HUES64 (cell line): Measurements from ENCODE around the gene KISS1R.

Experiments
- H3K27ac ChIP-seq: 2 replicates; pipeline ENCODE4 v1.7.0; 2013; ENCODE audit warnings: low read depth, low read length, inconsistent platforms
- H3K27me3 ChIP-seq: 2 replicates; pipeline ENCODE4 v1.6.1; 2013; ENCODE audit warnings: mild to moderate bottlenecking, low read length; ENCODE audit not compliant: insufficient read depth
- H3K36me3 ChIP-seq: 2 replicates; pipeline ENCODE4 v1.6.1; 2013; ENCODE audit warnings: mild to moderate bottlenecking, low read length; ENCODE audit not compliant: insufficient read depth
- H3K4me1 ChIP-seq: 2 replicates; pipeline ENCODE4 v1.6.1; 2013; ENCODE audit warnings: mild to moderate bottlenecking, low read length, moderate library complexity; ENCODE audit not compliant: insufficient read depth
- H3K4me3 ChIP-seq: 2 replicates; pipeline ENCODE4 v1.5.1; 2013; ENCODE audit warnings: mild to moderate bottlenecking, low read length, moderate library complexity
- H3K9ac ChIP-seq: 2 replicates; pipeline ENCODE4 v1.6.1; 2013; ENCODE audit warnings: mild to moderate bottlenecking, low read depth, low read length
- H3K9me3 ChIP-seq: 2 replicates; pipeline ENCODE4 v1.6.1; 2013; ENCODE audit warnings: low read depth, low read length; ENCODE audit not compliant: insufficient read depth
- WGBS: fragments of 150-250, 120-280 bp; methylation state at CpG from one replicate; pipeline ENCODE4 v1.1.7; 2013; ENCODE audit warnings: missing lambda C conversion rate; 5-methylcytosine and 5-hydroxymethylcytosine counted together

The KISS1R gene

DNA sequence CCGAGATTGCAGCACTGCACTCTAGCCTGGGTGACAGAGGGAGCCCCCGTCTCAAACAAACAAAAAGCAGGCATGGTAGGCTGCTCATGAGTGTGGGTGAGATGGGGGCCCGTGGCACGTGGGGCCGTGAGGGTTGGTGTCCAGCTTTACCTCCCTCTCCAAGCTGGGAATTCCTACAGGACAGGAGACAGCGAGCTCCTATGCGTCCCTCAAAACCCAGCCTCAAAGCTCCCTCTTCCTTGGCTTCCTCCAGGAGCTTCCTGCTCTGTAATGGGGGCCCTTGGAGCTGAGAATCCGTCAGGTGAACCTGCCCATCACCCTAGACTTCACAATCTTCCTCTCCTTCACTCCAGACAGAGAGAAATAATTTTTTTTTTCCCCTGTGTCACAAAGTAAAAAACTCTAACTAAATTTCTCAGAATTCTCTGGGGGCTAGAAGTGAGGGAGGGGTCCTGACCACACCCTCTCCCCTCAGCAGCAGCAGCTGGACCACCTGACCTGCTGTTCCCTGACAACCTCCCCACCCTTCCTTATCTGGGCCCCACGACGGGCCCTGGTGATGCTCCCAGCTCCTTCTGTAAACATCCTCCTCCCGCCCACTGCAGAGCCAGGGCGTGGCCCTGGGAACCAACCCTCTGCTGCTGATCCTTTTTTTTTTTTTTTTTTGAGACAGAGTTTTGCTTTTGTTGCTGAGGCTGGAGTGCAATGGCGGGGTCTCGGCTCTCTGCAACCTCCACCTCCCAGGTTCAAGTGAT, 44.9 kb downstream of the KISS1R start:
- Histone ChIP-seq H3K4me3 (no peak overlapping the region), H3K9ac (no peak overlapping the region), H3K27ac (no peak overlapping the region), H3K4me1 (peaks cover 4% of the 10 kb centered on the region; the same call in 1 of the 2 replicates), H3K9me3 (no peaks in the 10 kb centered on the region), H3K27me3 (no peaks in the 10 kb centered on the region), H3K36me3 (peaks cover 45% of the 10 kb centered on the region)
- whole genome bisulfite sequencing = 80% methylated on average over 14 of the region's 14 CpGs

DNA sequence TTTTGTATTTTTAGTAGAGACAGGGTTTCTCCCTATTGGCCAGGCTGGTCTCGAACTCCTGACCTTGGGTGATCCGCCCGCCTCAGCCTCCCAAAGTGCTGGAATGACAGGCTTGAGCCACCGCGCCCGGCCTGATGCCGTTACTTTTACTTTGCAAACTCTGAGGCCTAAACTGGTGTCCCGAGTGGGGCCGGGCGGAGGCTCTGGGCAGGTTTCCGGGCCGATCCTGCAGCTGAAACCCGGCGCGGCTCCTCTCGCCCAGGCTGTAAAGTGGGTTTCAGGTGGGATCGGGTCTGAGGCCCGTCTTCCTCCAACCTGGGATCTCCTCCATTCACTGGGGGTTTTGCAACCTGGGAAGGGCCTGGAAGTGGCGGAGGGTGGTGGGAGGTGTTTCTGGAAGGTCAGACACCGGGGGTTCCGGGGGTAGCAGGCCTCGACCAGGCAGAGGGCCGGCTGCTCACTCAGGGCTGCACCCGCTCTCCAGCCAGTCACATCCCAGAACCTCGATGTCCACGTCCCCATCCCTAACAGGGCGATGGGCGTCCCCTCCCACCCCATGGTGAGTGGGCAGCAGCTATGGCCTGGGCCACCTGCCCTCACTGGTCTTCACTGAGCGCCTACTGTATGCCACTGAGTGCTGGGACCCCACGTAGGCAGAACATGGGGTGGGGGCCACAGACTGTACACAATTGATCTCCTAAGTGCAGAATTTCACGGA, 45.7 kb downstream of the KISS1R start:
- peaks cover 51% of the 10 kb centered on the region for H3K36me3 ChIP-seq
- no peak overlapping the region for H3K27ac ChIP-seq
- H3K4me3 ChIP-seq = no peak overlapping the region
- H3K9ac ChIP-seq = no peak overlapping the region
- WGBS = 89% methylated on average over 30 of the region's 31 CpGs
- no peaks in the 10 kb centered on the region for H3K27me3 ChIP-seq
- H3K4me1 ChIP-seq = no peaks in the 10 kb centered on the region; the same call in 1 of the 2 replicates
- H3K9me3 ChIP-seq = no peaks in the 10 kb centered on the region

DNA sequence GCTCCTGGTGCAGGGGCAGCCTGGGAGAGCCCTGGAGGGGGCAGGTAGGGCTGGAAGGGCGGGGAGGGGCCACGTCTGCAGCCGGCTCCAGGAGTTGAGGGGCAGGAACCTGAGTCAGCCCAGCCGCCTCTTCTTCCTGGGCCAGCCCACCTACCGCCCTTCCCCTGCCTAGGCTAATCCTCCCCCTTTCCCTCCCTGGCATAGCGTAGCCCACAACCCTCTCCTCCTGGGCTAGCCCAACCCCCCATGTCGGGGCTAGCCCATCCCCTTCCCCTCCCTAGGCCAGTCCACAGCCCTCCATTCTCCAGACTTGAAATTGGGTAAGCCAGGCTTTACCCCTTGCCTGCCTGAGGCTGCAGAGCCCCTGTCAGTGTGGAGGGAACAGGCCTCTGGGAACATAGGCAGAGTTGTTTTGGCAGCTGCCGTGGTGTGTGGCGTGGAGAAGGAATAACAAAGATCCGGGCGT, 46.4 kb downstream of the KISS1R start:
- peaks cover 55% of the 10 kb centered on the region for H3K36me3 ChIP-seq
- H3K4me1 ChIP-seq = no peaks in the 10 kb centered on the region; the same call in 1 of the 2 replicates
- H3K27me3 ChIP-seq = no peaks in the 10 kb centered on the region
- WGBS = 81% methylated on average over 11 of the region's 11 CpGs
- no peaks in the 10 kb centered on the region for H3K9me3 ChIP-seq
- H3K4me3 ChIP-seq = no peak overlapping the region
- no peak overlapping the region for H3K9ac ChIP-seq
- no peak overlapping the region for H3K27ac ChIP-seq

DNA sequence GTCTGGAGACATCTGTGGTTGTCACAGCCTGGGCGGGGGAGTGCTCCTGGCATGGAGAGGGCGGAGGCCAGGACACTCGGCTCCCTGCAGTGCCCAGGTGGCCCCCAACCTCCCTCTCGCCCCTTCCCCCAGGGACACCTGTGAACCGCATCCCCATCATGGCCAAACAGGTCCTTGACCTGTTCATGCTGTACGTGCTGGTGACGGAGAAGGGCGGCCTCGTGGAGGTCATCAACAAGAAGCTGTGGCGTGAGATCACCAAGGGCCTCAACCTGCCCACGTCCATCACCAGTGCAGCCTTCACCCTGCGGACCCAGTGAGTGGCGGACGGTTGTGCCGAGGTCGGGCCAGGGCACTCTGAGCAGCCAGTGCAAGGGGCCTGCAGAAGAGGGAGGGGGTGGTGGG, 47.0 kb downstream of the KISS1R start:
- H3K4me1 ChIP-seq = no peaks in the 10 kb centered on the region; the same call in 1 of the 2 replicates
- H3K36me3 ChIP-seq = peaks cover 57% of the 10 kb centered on the region
- H3K27me3 ChIP-seq = no peaks in the 10 kb centered on the region
- 0 out of 2 replicates have a peak, but pooled peaks cover under 1% of the 10 kb centered on the region for H3K9me3 ChIP-seq
- no peak overlapping the region for H3K27ac ChIP-seq
- WGBS = 95% methylated on average over 16 of the region's 16 CpGs
- no peak overlapping the region for H3K9ac ChIP-seq
- H3K4me3 ChIP-seq = no peak overlapping the region

DNA sequence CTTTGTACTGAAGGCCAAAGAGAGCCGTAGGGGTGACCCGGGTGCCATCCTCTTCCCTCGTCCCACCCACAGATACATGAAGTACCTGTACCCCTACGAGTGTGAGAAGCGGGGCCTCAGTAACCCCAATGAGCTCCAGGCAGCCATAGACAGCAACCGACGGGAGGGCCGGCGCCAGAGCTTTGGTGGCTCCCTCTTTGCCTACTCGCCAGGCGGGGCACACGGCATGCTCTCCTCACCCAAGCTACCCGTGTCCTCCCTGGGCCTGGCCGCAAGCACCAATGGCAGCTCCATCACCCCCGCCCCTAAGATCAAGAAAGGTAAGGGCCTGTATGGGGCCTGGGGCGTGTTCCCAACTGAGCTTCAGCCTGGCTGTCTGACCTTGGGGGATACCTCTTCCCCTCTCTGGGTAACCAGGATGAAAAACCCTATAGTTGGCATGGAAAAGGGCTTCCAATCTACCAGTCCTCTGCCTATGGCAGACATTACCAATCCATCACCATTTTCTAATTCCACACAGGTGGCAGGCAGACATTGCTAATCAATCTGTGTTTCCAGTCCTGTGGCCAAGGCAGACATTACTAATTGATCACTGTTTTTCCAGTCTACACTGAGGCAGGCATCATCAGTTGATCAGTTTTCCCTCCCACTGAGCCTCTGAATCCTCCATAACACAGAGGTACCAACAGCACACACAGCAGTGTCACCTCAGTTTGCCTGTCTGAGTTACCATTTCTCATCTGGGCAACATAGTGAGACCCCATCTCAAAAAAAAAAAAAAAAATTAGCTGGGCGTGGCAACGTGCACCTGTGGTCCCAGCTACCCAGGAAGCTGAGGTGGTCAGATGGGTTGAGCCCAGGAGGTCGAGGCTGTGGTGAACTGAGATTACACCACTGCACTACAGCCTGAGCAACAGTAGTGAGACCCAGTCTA, 47.9 kb downstream of the KISS1R start:
- Histone ChIP-seq H3K9me3 (0 out of 2 replicates have a peak, but pooled peaks cover 4% of the 10 kb centered on the region), H3K9ac (no peak overlapping the region), H3K4me1 (no peaks in the 10 kb centered on the region; the same call in 1 of the 2 replicates), H3K27ac (no peak overlapping the region), H3K4me3 (no peak overlapping the region), H3K36me3 (peaks cover 65% of the 10 kb centered on the region), H3K27me3 (no peaks in the 10 kb centered on the region)
- whole genome bisulfite sequencing = 95% methylated on average over 19 of the region's 19 CpGs

DNA sequence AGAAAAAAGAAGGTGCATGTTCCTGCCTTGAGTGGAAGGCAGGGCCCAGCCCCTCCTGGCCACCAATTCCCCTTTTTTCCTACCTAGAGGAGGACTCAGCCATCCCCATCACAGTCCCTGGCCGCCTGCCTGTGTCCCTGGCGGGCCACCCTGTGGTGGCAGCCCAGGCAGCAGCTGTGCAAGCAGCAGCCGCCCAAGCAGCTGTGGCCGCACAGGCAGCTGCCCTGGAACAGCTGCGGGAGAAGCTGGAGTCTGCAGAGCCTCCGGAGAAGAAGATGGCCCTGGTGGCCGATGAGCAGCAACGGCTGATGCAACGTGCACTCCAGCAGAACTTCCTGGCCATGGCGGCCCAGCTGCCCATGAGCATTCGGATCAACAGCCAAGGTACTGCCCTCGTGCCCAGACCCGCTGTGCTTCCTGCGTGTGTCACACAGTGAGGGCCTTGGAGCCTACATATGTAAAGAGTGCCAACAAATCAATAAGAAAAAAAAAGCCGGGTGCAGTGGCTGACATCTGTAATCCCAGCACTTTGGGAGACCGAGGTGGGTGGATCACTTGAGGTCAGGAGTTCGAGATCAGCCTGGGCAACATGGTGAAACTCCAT, 49.5 kb downstream of the KISS1R start:
- H3K36me3 ChIP-seq = peaks cover 71% of the 10 kb centered on the region

More for the DNA sequence above, 49.5 kb downstream of the KISS1R start:
- Histone ChIP-seq H3K9ac (no peak overlapping the region), H3K9me3 (peaks cover 15% of the 10 kb centered on the region), H3K4me3 (no peak overlapping the region), H3K4me1 (no peaks in the 10 kb centered on the region), H3K27ac (no peak overlapping the region), H3K27me3 (no peaks in the 10 kb centered on the region)
- WGBS = 90% methylated on average over 17 of the region's 17 CpGs
